Lower leg skin (tissue), 3 donors: Measurements from ENCODE around the gene EEF1E1.

Experiments
- POLR2A ChIP-seq, 2 donors: fragments of 450-650 bp; IDR thresholded peaks; one replicate each; pipeline ENCODE4 v1.6.1; 2016 to 2017; ENCODE audit warnings: antibody characterized with exemption in 2 of 2, mild to moderate bottlenecking in 1 of 2, moderate library complexity in 1 of 2
- TF ChIP-seq, protein P1 (sequence below), 3 donors: fragments of 450-650 bp; IDR thresholded peaks; one replicate each; pipeline ENCODE4 v1.5.1; 2016; ENCODE audit warnings: antibody characterized with exemption in 3 of 3, mild to moderate bottlenecking in 3 of 3, moderate library complexity in 2 of 3

DNA sequence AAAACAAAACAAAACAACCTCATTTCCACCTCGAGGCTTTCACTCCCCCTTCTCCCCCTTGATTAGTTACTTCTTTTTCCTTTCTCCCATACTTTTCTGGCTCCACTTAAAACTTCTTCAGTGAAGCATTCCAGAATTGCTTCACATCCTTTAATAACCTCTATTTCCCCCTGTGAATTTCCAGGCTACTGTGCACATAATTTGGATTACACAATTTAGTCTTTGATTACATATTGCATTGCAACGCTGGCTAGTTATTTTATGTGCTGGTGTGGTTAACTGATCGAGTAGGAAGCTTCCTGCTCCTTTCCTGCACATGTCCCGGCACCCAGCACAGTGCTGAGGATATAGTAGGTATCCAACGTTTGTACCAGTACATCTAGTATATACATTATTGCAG lies 28.1 kb upstream of the EEF1E1 start:
- TF ChIP-seq, protein P1, sequence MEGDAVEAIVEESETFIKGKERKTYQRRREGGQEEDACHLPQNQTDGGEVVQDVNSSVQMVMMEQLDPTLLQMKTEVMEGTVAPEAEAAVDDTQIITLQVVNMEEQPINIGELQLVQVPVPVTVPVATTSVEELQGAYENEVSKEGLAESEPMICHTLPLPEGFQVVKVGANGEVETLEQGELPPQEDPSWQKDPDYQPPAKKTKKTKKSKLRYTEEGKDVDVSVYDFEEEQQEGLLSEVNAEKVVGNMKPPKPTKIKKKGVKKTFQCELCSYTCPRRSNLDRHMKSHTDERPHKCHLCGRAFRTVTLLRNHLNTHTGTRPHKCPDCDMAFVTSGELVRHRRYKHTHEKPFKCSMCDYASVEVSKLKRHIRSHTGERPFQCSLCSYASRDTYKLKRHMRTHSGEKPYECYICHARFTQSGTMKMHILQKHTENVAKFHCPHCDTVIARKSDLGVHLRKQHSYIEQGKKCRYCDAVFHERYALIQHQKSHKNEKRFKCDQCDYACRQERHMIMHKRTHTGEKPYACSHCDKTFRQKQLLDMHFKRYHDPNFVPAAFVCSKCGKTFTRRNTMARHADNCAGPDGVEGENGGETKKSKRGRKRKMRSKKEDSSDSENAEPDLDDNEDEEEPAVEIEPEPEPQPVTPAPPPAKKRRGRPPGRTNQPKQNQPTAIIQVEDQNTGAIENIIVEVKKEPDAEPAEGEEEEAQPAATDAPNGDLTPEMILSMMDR (IDR thresholded peaks at IDR 0.05) = no peak
- TF ChIP-seq POLR2A (IDR thresholded peaks at IDR 0.05) = no peak
